DND-41 (cell line): ENCODE results near the gene SLC5A5.

Experiments used
- ATAC-seq: fragments of 200-7000 bp; cut with Tn5 transposase; 3 replicates; pipeline ENCODE4 v1.9.1; 2021; ENCODE audit warnings: low read depth; ENCODE audit not compliant: insufficient read depth
- DNase-seq: peaks from one replicate; pipeline ENCODE4 v3.0.0-alpha.2; 2020
- H2AFZ ChIP-seq: 2 replicates; pipeline ENCODE4 v1.6.0; 2012; ENCODE audit warnings: low read depth, low read length
- H3K27ac ChIP-seq: 2 replicates; pipeline ENCODE4 v1.5.1; 2012; ENCODE audit warnings: low read length, inconsistent platforms
- H3K27me3 ChIP-seq: fragments of 200-600 bp; sonication (generic); 2 replicates; pipeline ENCODE4 v1.6.0; 2012; ENCODE audit warnings: low read length, mild to moderate bottlenecking, inconsistent platforms; ENCODE audit not compliant: insufficient read depth, poor library complexity
- H3K36me3 ChIP-seq: 2 replicates; pipeline ENCODE4 v1.5.1; 2012; ENCODE audit warnings: low read length, inconsistent platforms; ENCODE audit not compliant: insufficient read depth
- H3K4me1 ChIP-seq: 2 replicates; pipeline ENCODE4 v1.5.1; 2012; ENCODE audit warnings: mild to moderate bottlenecking, low read length; ENCODE audit not compliant: insufficient read depth
- H3K4me2 ChIP-seq: 2 replicates; pipeline ENCODE4 v1.6.0; 2012; ENCODE audit warnings: mild to moderate bottlenecking, moderate library complexity, low read length, inconsistent platforms; ENCODE audit not compliant: insufficient read depth
- H3K4me3 ChIP-seq, 2 experiments: fragments of 200-600 bp in 1 of 2; shearing (Covaris generic) in 1 of 2; 2 replicates each; pipeline ENCODE4 v1.5.1; 2012 to 2016; ENCODE audit warnings: inconsistent platforms in 2 of 2, low read length in 2 of 2, mild to moderate bottlenecking in 2 of 2, low read depth in 1 of 2, moderate library complexity in 1 of 2
- H3K79me2 ChIP-seq: 2 replicates; pipeline ENCODE4 v1.6.0; 2012; ENCODE audit warnings: low read length, inconsistent platforms; ENCODE audit not compliant: insufficient read depth
- H3K9ac ChIP-seq: 2 replicates; pipeline ENCODE4 v1.6.0; 2012; ENCODE audit warnings: low read depth, mild to moderate bottlenecking, inconsistent platforms, low read length, moderate library complexity
- H3K9me3 ChIP-seq: 2 replicates; pipeline ENCODE4 v1.5.1; 2012; ENCODE audit warnings: low read length, moderate library complexity, mild to moderate bottlenecking, inconsistent platforms; ENCODE audit not compliant: insufficient read depth, severe bottlenecking
- H4K20me1 ChIP-seq: 2 replicates; pipeline ENCODE4 v1.6.0; 2012; ENCODE audit warnings: low read length; ENCODE audit not compliant: insufficient read depth
- CTCF ChIP-seq: IDR thresholded peaks from 2 replicates; pipeline ENCODE4 v1.5.1; 2012; ENCODE audit warnings: borderline replicate concordance, low read length, moderate library complexity, mild to moderate bottlenecking; ENCODE audit not compliant: poor library complexity, severe bottlenecking; ENCODE audit errors: extremely low read depth
- EZH2 ChIP-seq: IDR thresholded peaks from 3 replicates; pipeline ENCODE4 v1.6.1; 2012; ENCODE audit warnings: borderline replicate concordance, low read depth, mild to moderate bottlenecking, moderate library complexity, low read length, inconsistent platforms; ENCODE audit not compliant: severe bottlenecking

Gene SLC5A5

GRCh38 chr19:17832443-17833208, 39.1 kb upstream of the SLC5A5 start:
- Histone ChIP-seq H3K79me2 (no peaks in the 10 kb centered on the region), H3K9me3 (no peaks in the 10 kb centered on the region), H3K9ac (no peak overlapping the region), H3K4me1 (no peaks in the 10 kb centered on the region), H2AFZ (no peak overlapping the region), H3K4me2 (no peak overlapping the region), H3K27ac (no peak overlapping the region), H3K27me3 (no peaks in the 10 kb centered on the region), H3K36me3 (0 out of 2 replicates have a peak, but pooled peaks cover 3% of the 10 kb centered on the region), H3K4me3 (no peak overlapping the region), H4K20me1 (no peaks in the 10 kb centered on the region)
- DNase-seq (no peak), ATAC-seq (no peak)
- TF ChIP-seq EZH2, result no peak

GRCh38 chr19:17834350-17835181, 37.2 kb upstream of the SLC5A5 start:
- H3K27ac ChIP-seq, result no peak overlapping the region
- H3K4me1 ChIP-seq, result no peaks in the 10 kb centered on the region
- H3K9ac ChIP-seq, result no peak overlapping the region
- ATAC-seq, result no peak
- no peak overlapping the region for H3K4me2 ChIP-seq
- DNase-seq, result no peak
- H3K4me3 ChIP-seq, result no peak overlapping the region
- H4K20me1 ChIP-seq, result no peaks in the 10 kb centered on the region
- 0 out of 2 replicates have a peak, but pooled peaks cover 3% of the 10 kb centered on the region for H3K36me3 ChIP-seq
- H2AFZ ChIP-seq, result no peak overlapping the region
- H3K9me3 ChIP-seq, result no peaks in the 10 kb centered on the region
- TF ChIP-seq CTCF (peak; percentile 6), EZH2 (no peak)
- H3K27me3 ChIP-seq, result no peaks in the 10 kb centered on the region
- no peaks in the 10 kb centered on the region for H3K79me2 ChIP-seq

GRCh38 chr19:17835182-17836006, 36.4 kb upstream of the SLC5A5 start:
- no peaks in the 10 kb centered on the region for H3K4me1 ChIP-seq
- no peak for DNase-seq

More at GRCh38 chr19:17835182-17836006, 36.4 kb upstream of the SLC5A5 start:
- Histone ChIP-seq H2AFZ (no peak overlapping the region), H3K27ac (no peak overlapping the region), H3K79me2 (no peaks in the 10 kb centered on the region), H3K36me3 (0 out of 2 replicates have a peak, but pooled peaks cover 3% of the 10 kb centered on the region), H3K4me2 (no peak overlapping the region), H3K9ac (no peak overlapping the region), H4K20me1 (no peaks in the 10 kb centered on the region), H3K27me3 (no peaks in the 10 kb centered on the region), H3K4me3 (no peak overlapping the region), H3K9me3 (no peaks in the 10 kb centered on the region)
- no peak for ATAC-seq
- no peak for TF ChIP-seq EZH2
- TF ChIP-seq CTCF, result no peak
